K562 (cell line): Measurements from ENCODE around the gene CD300LD. TPM values are rescaled to one million over a fixed set of nuclear protein-coding genes. Genes with fewer than 3 reads are reported as not detected.

Experiments
- ATAC-seq: fragments of 200-7000 bp; cut with Tn5 transposase; 3 replicates; pipeline ENCODE4 v1.9.1; 2020; ENCODE audit warnings: moderate library complexity
- BruUV-seq: library from RNA; stranded (reverse); fragments of 400-500 nt; replicated peaks from 2 replicates; lab custom pipeline; 2021; lab: Mats Ljungman, UMichigan
- CTCF ChIA-PET: fragments of 300-600 bp; formaldehyde crosslinking; extraction: SDS; loops from one replicate; lab custom pipeline; 2021; ENCODE audit warnings: low intra/inter-chr PET ratio; lab: Yijun Ruan, JAX
- POLR2A ChIA-PET: fragments of 300-600, 350-650 bp; sonication (Branson Sonifier 250); formaldehyde crosslinking; extraction: SDS; loops from one replicate; lab custom pipeline; 2021; ENCODE audit warnings: antibody characterized with exemption, inconsistent platforms; lab: Yijun Ruan, JAX
- DNase-seq, 4 experiments: peaks; one replicate each; pipeline versions ENCODE4 v3.0.0 to v3.0.0-alpha.2; 2011 to 2018; ENCODE audit warnings: low spot score in 3 of 4, mixed read lengths in 3 of 4; ENCODE audit errors: extremely low read depth in 1 of 4
- FAIRE-seq: peaks from 2 replicates; lab custom pipeline; 2011; peaks lifted over from hg19 to GRCh38; lab: Jason Lieb, UNC
- H2AFZ ChIP-seq: 2 replicates; pipeline ENCODE4 v1.6.0; 2011; ENCODE audit warnings: low read depth, low read length, control low read depth, inconsistent platforms
- H3K27ac ChIP-seq: fragments of 200-600 bp; 3 replicates; pipeline ENCODE4 v1.8.0; 2011; ENCODE audit warnings: low read depth, mild to moderate bottlenecking, control low read depth, inconsistent platforms, low read length, moderate library complexity, mixed read lengths; ENCODE audit errors: extremely low read depth
- H3K27me3 ChIP-seq, 2 experiments: fragments of 300-600 bp in 1 of 2; 2 replicates in 1 of 2; 3 replicates in 1 of 2; pipeline versions ENCODE4 v1.6.0 to v1.8.0; 2011; ENCODE audit warnings: inconsistent platforms in 2 of 2, low read length in 2 of 2, mild to moderate bottlenecking in 1 of 2, mixed read lengths in 1 of 2, moderate library complexity in 1 of 2; ENCODE audit not compliant: control insufficient read depth in 2 of 2, insufficient read depth in 2 of 2
- H3K36me3 ChIP-seq: fragments of 300-600 bp; 3 replicates; pipeline ENCODE4 v1.8.0; 2011; ENCODE audit warnings: mild to moderate bottlenecking, low read length, inconsistent platforms; ENCODE audit not compliant: control insufficient read depth, insufficient read depth
- H3K4me1 ChIP-seq, 2 experiments: fragments of 200-600 bp in 1 of 2; replicated peaks in 1 of 2; 2 replicates in 1 of 2; 3 replicates in 1 of 2; pipeline versions ENCODE4 v1.5.1 to v1.8.0; 2011; ENCODE audit warnings: inconsistent platforms in 2 of 2, low read length in 2 of 2, mild to moderate bottlenecking in 1 of 2, mixed read lengths in 1 of 2, moderate library complexity in 1 of 2; ENCODE audit not compliant: control insufficient read depth in 2 of 2, insufficient read depth in 2 of 2
- H3K4me2 ChIP-seq: 2 replicates; pipeline ENCODE4 v1.6.1; 2011; ENCODE audit warnings: low read length, control low read depth, inconsistent platforms, mixed read lengths; ENCODE audit not compliant: insufficient read depth
- H3K4me3 ChIP-seq: fragments of 200-600 bp; sonication (generic), shearing (Covaris generic); 2 replicates; pipeline ENCODE4 v1.5.1; 2016; ENCODE audit warnings: control low read depth, inconsistent platforms
- H3K79me2 ChIP-seq: fragments of 200-600 bp; 3 replicates; pipeline ENCODE4 v1.8.0; 2011; ENCODE audit warnings: low read length, inconsistent platforms; ENCODE audit not compliant: control insufficient read depth, insufficient read depth
- H3K9ac ChIP-seq, 2 experiments: 2 replicates each; pipeline versions ENCODE4 v1.6.0 to v1.6.1; 2011; ENCODE audit warnings: low read depth in 2 of 2, low read length in 2 of 2, control low read depth in 1 of 2, inconsistent platforms in 1 of 2, mild to moderate bottlenecking in 1 of 2, mixed read lengths in 1 of 2; ENCODE audit not compliant: insufficient read depth in 1 of 2
- H3K9me1 ChIP-seq: one replicate; pipeline ENCODE4 v1.6.0; 2011; ENCODE audit warnings: inconsistent platforms, mild to moderate bottlenecking, low read length, moderate library complexity; ENCODE audit not compliant: control insufficient read depth, insufficient read depth
- H3K9me3 ChIP-seq: replicated peaks from 2 replicates; pipeline ENCODE4 v1.5.1; 2011; ENCODE audit warnings: low read depth, low read length, inconsistent platforms; ENCODE audit not compliant: control insufficient read depth, insufficient read depth
- H4K20me1 ChIP-seq: replicated peaks from 2 replicates; pipeline ENCODE4 v1.6.1; 2011; ENCODE audit warnings: low read length, inconsistent platforms, mixed read lengths; ENCODE audit not compliant: control insufficient read depth, insufficient read depth
- ARHGAP35 ChIP-seq: fragments of 450-650 bp; IDR thresholded peaks from 2 replicates; pipeline ENCODE4 v1.6.1; 2018; ENCODE audit not compliant: partially characterized antibody
- ARNT ChIP-seq, 2 experiments: fragments of 450-650 bp; IDR thresholded peaks; 2 replicates each; pipeline ENCODE4 v1.6.1; 2016; ENCODE audit warnings: mild to moderate bottlenecking in 1 of 2
- CBX5 ChIP-seq: IDR thresholded peaks from 2 replicates; pipeline ENCODE4 v1.6.1; 2014; ENCODE audit warnings: low read depth, borderline replicate concordance
- ELF4 ChIP-seq: fragments of 450-650 bp; formaldehyde crosslinking; IDR thresholded peaks from 2 replicates; pipeline ENCODE4 v1.4.0; 2022; ENCODE audit warnings: missing genetic modification characterization
- ETV1 ChIP-seq: fragments of 450-650 bp; conservative IDR thresholded peaks from 2 replicates; pipeline ENCODE4 v1.6.1; 2016; ENCODE audit warnings: missing genetic modification characterization, control low read depth, low read depth, missing compliant biosample characterization
- HDGF ChIP-seq: fragments of 450-650 bp; IDR thresholded peaks from 2 replicates; pipeline ENCODE4 v1.6.1; 2016
- JUN ChIP-seq, 2 experiments: sonication (generic) in 1 of 2; formaldehyde crosslinking in 1 of 2; IDR thresholded peaks; 2 replicates each; pipeline versions ENCODE4 v1.6.1 to v1.8.0; 2012 to 2022; ENCODE audit warnings: borderline replicate concordance in 2 of 2, mild to moderate bottlenecking in 2 of 2, improper control_type of control experiment in 1 of 2, low read depth in 1 of 2, low read length in 1 of 2, missing genetic modification reagents in 1 of 2
- TEAD1 ChIP-seq, 2 experiments: fragments of 450-650 bp in 1 of 2; sonication (generic) in 1 of 2; formaldehyde crosslinking; IDR thresholded peaks; 2 replicates each; pipeline versions ENCODE4 v1.4.0 to v1.8.0; 2020 to 2022; ENCODE audit warnings: mild to moderate bottlenecking in 2 of 2, missing genetic modification reagents in 1 of 2
- ZBED1 ChIP-seq: IDR thresholded peaks from 2 replicates; pipeline ENCODE4 v1.6.1; 2014
- ZBTB1 ChIP-seq: sonication (generic); formaldehyde crosslinking; IDR thresholded peaks from 2 replicates; pipeline ENCODE4 v1.8.1; 2023; ENCODE audit warnings: missing genetic modification reagents, low read depth, mild to moderate bottlenecking, borderline replicate concordance
- ZNF12 ChIP-seq: sonication (generic); formaldehyde crosslinking; IDR thresholded peaks from 2 replicates; pipeline ENCODE4 v1.4.0; 2020; ENCODE audit warnings: mild to moderate bottlenecking, missing genetic modification reagents
- WGBS: fragments of 100-300 bp; shearing (Covaris generic); methylation state at CpG from one replicate; pipeline ENCODE4 v1.1.6; 2016; ENCODE audit warnings: low coverage, mixed read lengths; ENCODE audit not compliant: insufficient coverage; ENCODE audit errors: missing lambda C conversion rate; 5-methylcytosine and 5-hydroxymethylcytosine counted together
- in situ Hi-C: fragments of 300-500 bp; cut with MboI; formaldehyde crosslinking; loops from 4 replicates; pipeline ENCODE4 v1.15.0; 2018; ENCODE audit warnings: inconsistent platforms, mixed read lengths
- intact Hi-C: fragments of 100-400 bp; cut with micrococcal nuclease; formaldehyde crosslinking; loops from 2 replicates; pipeline ENCODE4 v1.14.2; 2022
- polyA plus RNA-seq, 8 experiments: library from polyadenylated mRNA; depleted of rRNA in 4 of 8; stranded (reverse) in 5 of 8; unstranded in 3 of 8; fragments of >200 nt; fragmentation: Nextera tagmentation in 2 of 8; fragmentation: Illumina TruSeq in 1 of 8; extraction: Ambion mirVana in 2 of 8; extraction: Trizol in 1 of 8; gene quantifications; 2 replicates each; pipeline versions ENCODE4 v1.2.1 to v1.2.3, GENCODE V29; 2011 to 2014; ENCODE audit warnings: inconsistent platforms in 1 of 8, missing spikeins in 1 of 8
- total RNA-seq, 7 experiments: library from RNA; depleted of rRNA in 6 of 7; stranded (reverse); fragments of >200 nt in 6 of 7; fragmentation: Illumina TruSeq in 2 of 7; extraction: Trizol in 2 of 7; gene quantifications; 2 replicates each; pipeline versions ENCODE4 v1.2.1 to v1.2.3, GENCODE V29; 2011 to 2021; ENCODE audit warnings: low replicate concordance in 1 of 7
- TF ChIP-seq, protein P1 (sequence below): fragments of 450-650 bp; formaldehyde crosslinking; IDR thresholded peaks from 2 replicates; pipeline ENCODE4 v1.4.0; 2020; ENCODE audit warnings: mild to moderate bottlenecking, moderate library complexity

CD300LD gene
- total and polyA plus RNA-seq, 9 of the 15 experiments (the other 6 are each of a cell fraction or from before 2014, with no cell fraction given) = not detected

DNA sequence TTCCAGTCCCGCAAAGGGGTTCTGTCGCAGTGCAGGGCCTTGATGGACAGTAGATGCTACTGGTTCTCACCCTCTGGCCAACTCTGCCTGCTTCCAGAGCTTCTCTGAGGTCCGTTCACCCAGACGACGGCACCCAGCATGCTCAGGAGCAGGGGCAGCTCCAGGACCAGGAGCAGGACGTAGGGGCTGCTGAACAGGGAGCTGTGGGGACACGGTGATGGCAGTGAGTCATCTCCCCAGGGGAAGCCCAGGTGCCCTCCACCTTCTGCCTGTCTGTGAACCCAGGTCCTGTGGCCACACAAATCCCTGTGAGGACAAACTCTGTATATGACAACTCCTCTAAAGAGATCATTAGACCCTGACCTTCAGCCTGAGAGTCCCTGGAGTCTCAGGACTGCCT lies 42.7 kb downstream of the CD300LD start:
- in situ Hi-C loops = no loop called here
- ATAC-seq (no peak), DNase-seq (no peak), FAIRE-seq (no peak)
- 4% methylated on average over 4 of the region's 7 CpGs for WGBS
- H3K9me3 ChIP-seq = no peaks in the 10 kb centered on the region
- H3K9ac ChIP-seq = no peak overlapping the region
- ChIA-PET POLR2A (no interaction called here), CTCF (no interaction called here)
- peaks cover 6 to 80% of the 10 kb centered on the region in 2 experiments; a peak in 4 of 5 replicates for H3K27me3 ChIP-seq
- no peaks in the 10 kb centered on the region for H3K36me3 ChIP-seq
- no peak overlapping the region for H3K4me3 ChIP-seq
- no peak overlapping the region for H3K4me2 ChIP-seq
- peaks cover 0 to 3% of the 10 kb centered on the region in 2 experiments; a peak in 1 of 5 replicates for H3K4me1 ChIP-seq
- intact Hi-C loops = no loop called here
- no TSS peak for BruUV-seq
- H3K9me1 ChIP-seq = no peaks in the 10 kb centered on the region
- H2AFZ ChIP-seq = no peak overlapping the region
- TF ChIP-seq ZBED1 = no peak
- no peak for TF ChIP-seq ZBTB1 (CRISPR knock-in tag)
- TF ChIP-seq, protein P1, sequence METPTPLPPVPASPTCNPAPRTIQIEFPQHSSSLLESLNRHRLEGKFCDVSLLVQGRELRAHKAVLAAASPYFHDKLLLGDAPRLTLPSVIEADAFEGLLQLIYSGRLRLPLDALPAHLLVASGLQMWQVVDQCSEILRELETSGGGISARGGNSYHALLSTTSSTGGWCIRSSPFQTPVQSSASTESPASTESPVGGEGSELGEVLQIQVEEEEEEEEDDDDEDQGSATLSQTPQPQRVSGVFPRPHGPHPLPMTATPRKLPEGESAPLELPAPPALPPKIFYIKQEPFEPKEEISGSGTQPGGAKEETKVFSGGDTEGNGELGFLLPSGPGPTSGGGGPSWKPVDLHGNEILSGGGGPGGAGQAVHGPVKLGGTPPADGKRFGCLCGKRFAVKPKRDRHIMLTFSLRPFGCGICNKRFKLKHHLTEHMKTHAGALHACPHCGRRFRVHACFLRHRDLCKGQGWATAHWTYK (CRISPR knock-in tag) = no peak
- no peak for TF ChIP-seq HDGF
- TF ChIP-seq ARNT (IDR thresholded peaks at IDR 0.05) = no peak
- TF ChIP-seq ETV1 (tag) = no peak
- no peak for TF ChIP-seq CBX5
- no peak for TF ChIP-seq ELF4 (CRISPR knock-in tag)
- TF ChIP-seq JUN (IDR thresholded peaks at IDR 0.05; ENCODE audit: borderline replicate concordance, low read depth, low read length) = no peak
- TF ChIP-seq JUN (CRISPR knock-in tag; IDR thresholded peaks at IDR 0.05; ENCODE audit: borderline replicate concordance) = no peak
- TF ChIP-seq ZNF12 (CRISPR knock-in tag) = no peak
- TF ChIP-seq ARHGAP35 = no peak
- no peak for TF ChIP-seq TEAD1 (CRISPR knock-in tag; IDR thresholded peaks at IDR 0.05)
- H3K79me2 ChIP-seq = no peaks in the 10 kb centered on the region
- no peak overlapping the region for H3K27ac ChIP-seq
- no peaks in the 10 kb centered on the region; the same call in 1 of the 2 replicates for H4K20me1 ChIP-seq
